ENCODE measurements around the gene KIF3B.
A peak's percentile ranks its signal among the peaks of the same experiment; 100 is the strongest.
"Not testable (repeated sequence)": the region's sequence is repeated elsewhere in the genome, so short reads cannot be mapped to it uniquely, and the experiment has no call there.

KIF3B gene

GRCh38 chr20:32260973-32261372 lies 16.5 kb upstream of the KIF3B start:
- DNase-seq (ENCODE audit: low spot score in 2 of 2); H3K4me3 Mint-ChIP-seq; H3K36me3 Mint-ChIP-seq (ENCODE audit: insufficient read depth); H3K27ac Mint-ChIP-seq (ENCODE audit: low read depth); H3K27me3 Mint-ChIP-seq; H3K4me1 Mint-ChIP-seq; H3K9me3 Mint-ChIP-seq; ATAC-seq (replicated peaks; ENCODE audit: extremely low read depth, poor library complexity, severe bottlenecking): not testable (repeated sequence)

- DNase-seq (ENCODE audit: low spot score in 2 of 2) (no peak), ATAC-seq (replicated peaks; ENCODE audit: extremely low read depth, poor library complexity, severe bottlenecking) (no peak)
- Mint-ChIP-seq H3K36me3 (ENCODE audit: insufficient read depth) (no peaks in the 10 kb centered on the region), H3K9me3 (no peaks in the 10 kb centered on the region), H3K27ac (ENCODE audit: low read depth) (no peak overlapping the region), H3K4me3 (no peak overlapping the region), H3K27me3 (no peaks in the 10 kb centered on the region), H3K4me1 (no peaks in the 10 kb centered on the region)
Measured at GRCh38 chr20:32261644-32262043, 15.8 kb upstream of the KIF3B start.

GRCh38 chr20:32263398-32263954 lies 14.0 kb upstream of the KIF3B start:
- Mint-ChIP-seq H3K4me1 (no peaks in the 10 kb centered on the region), H3K4me3 (no peak overlapping the region), H3K9me3 (no peaks in the 10 kb centered on the region), H3K36me3 (ENCODE audit: insufficient read depth) (no peaks in the 10 kb centered on the region), H3K27ac (ENCODE audit: low read depth) (no peak overlapping the region), H3K27me3 (no peaks in the 10 kb centered on the region)
- no peak for ATAC-seq (replicated peaks; ENCODE audit: extremely low read depth, poor library complexity, severe bottlenecking)
- DNase-seq (ENCODE audit: low spot score in 2 of 2), result no peak

- H3K9me3 Mint-ChIP-seq, result no peaks in the 10 kb centered on the region
- H3K4me3 Mint-ChIP-seq, result no peak overlapping the region
- H3K27me3 Mint-ChIP-seq, result no peaks in the 10 kb centered on the region
- ATAC-seq (replicated peaks; ENCODE audit: extremely low read depth, poor library complexity, severe bottlenecking) (no peak), DNase-seq (ENCODE audit: low spot score in 2 of 2) (no peak)
- H3K4me1 Mint-ChIP-seq, result peaks cover 12% of the 10 kb centered on the region
- no peak overlapping the region for H3K27ac Mint-ChIP-seq (ENCODE audit: low read depth)
- peaks cover 7% of the 10 kb centered on the region for H3K36me3 Mint-ChIP-seq (ENCODE audit: insufficient read depth)
Measured at GRCh38 chr20:32271620-32272019, 5.8 kb upstream of the KIF3B start.

- peaks cover 26% of the 10 kb centered on the region for H3K4me1 Mint-ChIP-seq
- no peaks in the 10 kb centered on the region for H3K9me3 Mint-ChIP-seq
- peaks cover 15% of the 10 kb centered on the region for H3K36me3 Mint-ChIP-seq (ENCODE audit: insufficient read depth)
- H3K4me3 Mint-ChIP-seq, result no peak overlapping the region
- H3K27me3 Mint-ChIP-seq, result no peaks in the 10 kb centered on the region
- ATAC-seq (replicated peaks; ENCODE audit: extremely low read depth, poor library complexity, severe bottlenecking) (no peak), DNase-seq (ENCODE audit: low spot score in 2 of 2) (no peak)
- no peak overlapping the region for H3K27ac Mint-ChIP-seq (ENCODE audit: low read depth)
Measured at GRCh38 chr20:32274359-32274758, 3.1 kb upstream of the KIF3B start.

- not testable (repeated sequence) for ATAC-seq (replicated peaks; ENCODE audit: extremely low read depth, poor library complexity, severe bottlenecking); H3K27ac Mint-ChIP-seq (ENCODE audit: low read depth); H3K27me3 Mint-ChIP-seq; H3K9me3 Mint-ChIP-seq; DNase-seq (ENCODE audit: low spot score in 2 of 2)
- Mint-ChIP-seq H3K4me3 (peak overlapping the region; percentile 38), H3K4me1 (peaks cover 26% of the 10 kb centered on the region), H3K36me3 (ENCODE audit: insufficient read depth) (peaks cover 21% of the 10 kb centered on the region)
Measured at GRCh38 chr20:32275163-32275562, 2.3 kb upstream of the KIF3B start.

- H3K27ac Mint-ChIP-seq (ENCODE audit: low read depth), result peak overlapping the region; percentile 80
- DNase-seq (ENCODE audit: low spot score in 2 of 2), result no peak
Measured at GRCh38 chr20:32278199-32278643, 770 bp downstream of the KIF3B start.

GRCh38 chr20:32281711-32282110 lies 4.3 kb downstream of the KIF3B start:
- H3K27ac Mint-ChIP-seq (ENCODE audit: low read depth), result peak overlapping the region; percentile 30
- no peak for DNase-seq (ENCODE audit: low spot score in 2 of 2)
- H3K36me3 Mint-ChIP-seq (ENCODE audit: insufficient read depth), result peaks cover 16% of the 10 kb centered on the region
- peaks cover 49% of the 10 kb centered on the region for H3K4me1 Mint-ChIP-seq
- no peak for ATAC-seq (replicated peaks; ENCODE audit: extremely low read depth, poor library complexity, severe bottlenecking)
- H3K9me3 Mint-ChIP-seq, result no peaks in the 10 kb centered on the region
- H3K27me3 Mint-ChIP-seq, result no peaks in the 10 kb centered on the region
- H3K4me3 Mint-ChIP-seq, result no peak overlapping the region

More at GRCh38 chr20:32278199-32278643, 770 bp downstream of the KIF3B start:
- Mint-ChIP-seq H3K36me3 (ENCODE audit: insufficient read depth) (peaks cover 19% of the 10 kb centered on the region), H3K9me3 (no peaks in the 10 kb centered on the region), H3K4me3 (peak overlapping the region; percentile 83), H3K27me3 (no peaks in the 10 kb centered on the region), H3K4me1 (peaks cover 33% of the 10 kb centered on the region)
- ATAC-seq (replicated peaks; ENCODE audit: extremely low read depth, poor library complexity, severe bottlenecking), result peak; percentile 33

- ATAC-seq (replicated peaks; ENCODE audit: extremely low read depth, poor library complexity, severe bottlenecking), result no peak
- DNase-seq (ENCODE audit: low spot score in 2 of 2), result no peak
- Mint-ChIP-seq H3K4me1 (peaks cover 44% of the 10 kb centered on the region), H3K36me3 (ENCODE audit: insufficient read depth) (peaks cover 11% of the 10 kb centered on the region), H3K4me3 (no peak overlapping the region), H3K27ac (ENCODE audit: low read depth) (no peak overlapping the region), H3K9me3 (no peaks in the 10 kb centered on the region), H3K27me3 (no peaks in the 10 kb centered on the region)
Measured at GRCh38 chr20:32282461-32282860, 5.0 kb downstream of the KIF3B start.

- Mint-ChIP-seq H3K9me3 (no peaks in the 10 kb centered on the region), H3K4me1 (peaks cover 35% of the 10 kb centered on the region), H3K36me3 (ENCODE audit: insufficient read depth) (peaks cover 2% of the 10 kb centered on the region), H3K4me3 (peak overlapping the region; percentile 66), H3K27me3 (no peaks in the 10 kb centered on the region), H3K27ac (ENCODE audit: low read depth) (peak overlapping the region; percentile 87)
- DNase-seq (ENCODE audit: low spot score in 2 of 2), result no peak
- no peak for ATAC-seq (replicated peaks; ENCODE audit: extremely low read depth, poor library complexity, severe bottlenecking)
Measured at GRCh38 chr20:32285082-32285620, 7.7 kb downstream of the KIF3B start.

GRCh38 chr20:32285621-32286371 lies 8.3 kb downstream of the KIF3B start:
- ATAC-seq (replicated peaks; ENCODE audit: extremely low read depth, poor library complexity, severe bottlenecking) (peak; percentile 95), DNase-seq (ENCODE audit: low spot score in 2 of 2) (peak in 1 of 2 donors; percentile 40)
- Mint-ChIP-seq H3K4me3 (peak overlapping the region; percentile 66), H3K4me1 (peaks cover 35% of the 10 kb centered on the region), H3K36me3 (ENCODE audit: insufficient read depth) (peaks cover 2% of the 10 kb centered on the region), H3K27me3 (no peaks in the 10 kb centered on the region), H3K27ac (ENCODE audit: low read depth) (peak overlapping the region; percentile 87), H3K9me3 (no peaks in the 10 kb centered on the region)

- ATAC-seq (replicated peaks; ENCODE audit: extremely low read depth, poor library complexity, severe bottlenecking) (no peak), DNase-seq (ENCODE audit: low spot score in 2 of 2) (no peak)
- Mint-ChIP-seq H3K27ac (ENCODE audit: low read depth) (peak overlapping the region; percentile 41), H3K9me3 (no peaks in the 10 kb centered on the region), H3K4me1 (peaks cover 25% of the 10 kb centered on the region), H3K27me3 (no peaks in the 10 kb centered on the region), H3K4me3 (no peak overlapping the region), H3K36me3 (ENCODE audit: insufficient read depth) (peaks cover 2% of the 10 kb centered on the region)
Measured at GRCh38 chr20:32287231-32287638, 9.8 kb downstream of the KIF3B start.

Data from central memory CD8-positive, alpha-beta T cell (primary cell).